ENCODE data around the gene KRTAP5-10. TPM values are rescaled to one million over a fixed set of nuclear protein-coding genes. Genes with fewer than 3 reads are reported as not detected.
A peak's percentile ranks its signal among the peaks of the same experiment; 100 is the strongest.
"Not testable (repeated sequence)": the region's sequence is repeated elsewhere in the genome, so short reads cannot be mapped to it uniquely, and the experiment has no call there.

The KRTAP5-10 gene
- total RNA-seq, 4 donors from 2014 or later: not detected

GRCh38 chr11:71535825-71536224 lies 29.5 kb upstream of the KRTAP5-10 start:
- TF ChIP-seq POLR2A (IDR thresholded peaks at IDR 0.05) (no peak), CTCF (IDR thresholded peaks at IDR 0.05 in 4 of 5, conservative IDR thresholded peaks at IDR 0.05 in 1 of 5) (no peak)
- Histone ChIP-seq H3K27ac (no peak overlapping the region), H3K4me3 (no peak overlapping the region), H3K36me3 (no peaks in the 10 kb centered on the region), H3K27me3 (no peaks in the 10 kb centered on the region), H3K9me3 (no peaks in the 10 kb centered on the region), H3K4me1 (no peaks in the 10 kb centered on the region)
- in situ Hi-C loops (cut with MboI; ENCODE audit: low sequenced_read_pairs in 4 of 4): no loop called here
- no peak for DNase-seq
- ATAC-seq: no peak
- intact Hi-C loops (cut with DNase I; ENCODE audit: low total_unique reads): no loop called here

GRCh38 chr11:71537537-71537936 lies 27.8 kb upstream of the KRTAP5-10 start:
- DNase-seq: no peak
- TF ChIP-seq POLR2A (IDR thresholded peaks at IDR 0.05) (no peak), CTCF (IDR thresholded peaks at IDR 0.05 in 4 of 5, conservative IDR thresholded peaks at IDR 0.05 in 1 of 5) (no peak)
- Histone ChIP-seq H3K4me3 (no peak overlapping the region), H3K9me3 (no peaks in the 10 kb centered on the region), H3K36me3 (no peaks in the 10 kb centered on the region), H3K27me3 (no peaks in the 10 kb centered on the region), H3K4me1 (no peaks in the 10 kb centered on the region), H3K27ac (no peak overlapping the region)
- in situ Hi-C loops (cut with MboI; ENCODE audit: low sequenced_read_pairs in 4 of 4): no loop called here
- intact Hi-C loops (cut with DNase I; ENCODE audit: low total_unique reads): no loop called here
- peak in 1 of 2 donors; percentile 53 for ATAC-seq

GRCh38 chr11:71537977-71538665 lies 27.2 kb upstream of the KRTAP5-10 start, which contains the start of gene KRTAP5-8:
Gene KRTAP5-8, plus strand, starts transcription at chr11:71538025. Its CDS starts 31 bp downstream, at chr11:71538056.
- H3K27ac ChIP-seq; DNase-seq; H3K4me3 ChIP-seq; H3K27me3 ChIP-seq; intact Hi-C loops (cut with DNase I; ENCODE audit: low total_unique reads); in situ Hi-C loops (cut with MboI; ENCODE audit: low sequenced_read_pairs in 4 of 4); H3K36me3 ChIP-seq; H3K9me3 ChIP-seq; ATAC-seq; H3K4me1 ChIP-seq: not testable (repeated sequence)

- DNase-seq (no peak), ATAC-seq (no peak)
- TF ChIP-seq POLR2A (IDR thresholded peaks at IDR 0.05): no peak
- TF ChIP-seq CTCF (IDR thresholded peaks at IDR 0.05 in 4 of 5, conservative IDR thresholded peaks at IDR 0.05 in 1 of 5): no peak
- in situ Hi-C loops (cut with MboI; ENCODE audit: low sequenced_read_pairs in 4 of 4) (no loop called here), intact Hi-C loops (cut with DNase I; ENCODE audit: low total_unique reads) (no loop called here)
- no peak overlapping the region for H3K27ac ChIP-seq
- no peaks in the 10 kb centered on the region for H3K4me1 ChIP-seq
- H3K27me3 ChIP-seq: no peaks in the 10 kb centered on the region
- no peaks in the 10 kb centered on the region for H3K9me3 ChIP-seq
- H3K36me3 ChIP-seq: no peaks in the 10 kb centered on the region
- H3K4me3 ChIP-seq: no peak overlapping the region
Measured at GRCh38 chr11:71538666-71538990, 26.7 kb upstream of the KRTAP5-10 start.

- Histone ChIP-seq H3K4me3 (no peak overlapping the region), H3K27me3 (no peaks in the 10 kb centered on the region), H3K36me3 (no peaks in the 10 kb centered on the region), H3K27ac (no peak overlapping the region), H3K9me3 (no peaks in the 10 kb centered on the region), H3K4me1 (no peaks in the 10 kb centered on the region)
- ATAC-seq (no peak), DNase-seq (no peak)
- intact Hi-C loops (cut with DNase I; ENCODE audit: low total_unique reads) (no loop called here), in situ Hi-C loops (cut with MboI; ENCODE audit: low sequenced_read_pairs in 4 of 4) (no loop called here)
- TF ChIP-seq CTCF (IDR thresholded peaks at IDR 0.05 in 4 of 5, conservative IDR thresholded peaks at IDR 0.05 in 1 of 5) (no peak), POLR2A (IDR thresholded peaks at IDR 0.05) (no peak)
Measured at GRCh38 chr11:71539017-71539416, 26.3 kb upstream of the KRTAP5-10 start.

- H3K9me3 ChIP-seq; H3K36me3 ChIP-seq; DNase-seq; intact Hi-C loops (cut with DNase I; ENCODE audit: low total_unique reads); H3K4me1 ChIP-seq; H3K4me3 ChIP-seq; H3K27ac ChIP-seq; ATAC-seq; in situ Hi-C loops (cut with MboI; ENCODE audit: low sequenced_read_pairs in 4 of 4); H3K27me3 ChIP-seq: not testable (repeated sequence)
Measured at GRCh38 chr11:71539971-71540370, 25.4 kb upstream of the KRTAP5-10 start.

- in situ Hi-C loops (cut with MboI; ENCODE audit: low sequenced_read_pairs in 4 of 4); DNase-seq: not testable (repeated sequence)
Measured at GRCh38 chr11:71540521-71541304, 24.6 kb upstream of the KRTAP5-10 start.

More at GRCh38 chr11:71540521-71541304, 24.6 kb upstream of the KRTAP5-10 start:
- H3K4me3 ChIP-seq; H3K9me3 ChIP-seq; intact Hi-C loops (cut with DNase I; ENCODE audit: low total_unique reads); ATAC-seq; H3K27ac ChIP-seq; H3K36me3 ChIP-seq; H3K27me3 ChIP-seq; H3K4me1 ChIP-seq: not testable (repeated sequence)
